NCI-H510A treated with DMSO at 0.1 percent for 48 hours (cell line): Measurements from ENCODE around the gene INPP5A.
"Not testable (repeated sequence)": the region's sequence is repeated elsewhere in the genome, so short reads cannot be mapped to it uniquely, and the experiment has no call there.

Source experiments
- DNase-seq: peaks from one replicate; lab custom pipeline; 2025; lab: John Stamatoyannopoulos, UW

INPP5A gene

DNA sequence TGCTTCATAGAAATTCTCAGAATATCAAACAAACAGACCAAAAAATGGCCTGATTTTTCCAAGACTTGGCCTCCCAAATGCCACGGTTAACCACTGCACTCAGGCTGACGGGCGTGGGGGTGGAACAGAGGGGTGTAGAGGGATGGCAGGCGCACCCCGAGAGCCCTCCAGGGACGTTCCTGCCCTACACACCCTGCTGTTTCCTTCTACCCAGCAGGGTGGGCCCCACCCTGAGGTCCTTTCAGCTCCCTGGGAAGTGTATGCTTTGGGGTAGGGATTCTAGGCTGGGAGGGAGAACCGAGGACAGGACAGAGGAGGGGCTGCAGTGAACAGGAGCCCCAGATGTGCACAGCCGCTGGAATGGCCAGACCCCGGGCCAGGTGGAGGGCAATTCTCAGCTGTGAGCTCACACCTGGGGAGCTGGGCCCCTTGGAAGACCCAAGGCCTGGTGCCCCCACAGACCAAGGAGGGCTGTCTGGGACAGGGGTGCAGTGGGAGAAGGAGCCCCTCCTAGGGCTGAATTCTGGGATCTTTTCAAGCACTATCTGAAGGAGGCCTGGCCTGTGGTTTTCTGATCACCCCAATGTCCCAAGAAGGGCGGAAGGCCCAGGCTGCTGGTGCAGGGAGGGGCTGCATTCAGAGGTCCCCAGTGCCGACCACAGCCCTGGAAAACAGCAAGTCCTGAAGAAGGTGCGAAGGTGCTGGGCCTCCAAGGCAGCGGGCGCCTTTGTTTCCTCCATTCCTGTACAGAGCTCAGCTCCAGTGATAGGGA lies 32.9 kb upstream of the INPP5A start:
- no peak for DNase-seq

GRCh38 chr10:132505546-132505945 lies 32.0 kb upstream of the INPP5A start:
- not testable (repeated sequence) for DNase-seq

- no peak for DNase-seq
Measured at GRCh38 chr10:132506711-132507408, 30.7 kb upstream of the INPP5A start.

- DNase-seq, result no peak
Measured at GRCh38 chr10:132507409-132507955, 30.1 kb upstream of the INPP5A start.

DNA sequence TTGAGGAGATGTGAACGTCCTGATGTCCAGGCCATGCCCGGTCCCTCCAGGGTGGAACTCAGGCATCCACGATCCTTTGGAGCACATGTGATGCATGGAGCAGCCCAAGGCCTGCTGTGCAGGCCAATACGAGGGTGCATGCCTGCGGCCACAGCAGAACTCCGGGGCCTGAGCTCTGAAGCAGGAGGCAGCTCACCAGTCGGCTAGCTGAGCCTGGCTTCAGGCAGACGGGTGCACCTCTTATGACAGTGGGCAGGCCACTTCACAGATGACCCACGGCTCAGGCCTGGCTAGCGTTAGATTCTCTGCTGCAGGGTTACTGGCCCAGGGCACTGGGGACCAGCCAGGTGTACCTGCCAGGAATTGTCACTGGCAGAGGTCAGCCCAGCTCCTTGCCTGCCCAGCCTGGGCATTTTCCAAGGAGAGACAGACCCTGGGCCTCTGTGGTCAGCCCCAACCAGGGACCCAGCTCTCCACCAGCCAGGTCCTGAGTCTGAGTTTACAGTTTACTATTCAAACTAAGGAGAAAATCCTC lies 29.6 kb upstream of the INPP5A start:
- no peak for DNase-seq

DNA sequence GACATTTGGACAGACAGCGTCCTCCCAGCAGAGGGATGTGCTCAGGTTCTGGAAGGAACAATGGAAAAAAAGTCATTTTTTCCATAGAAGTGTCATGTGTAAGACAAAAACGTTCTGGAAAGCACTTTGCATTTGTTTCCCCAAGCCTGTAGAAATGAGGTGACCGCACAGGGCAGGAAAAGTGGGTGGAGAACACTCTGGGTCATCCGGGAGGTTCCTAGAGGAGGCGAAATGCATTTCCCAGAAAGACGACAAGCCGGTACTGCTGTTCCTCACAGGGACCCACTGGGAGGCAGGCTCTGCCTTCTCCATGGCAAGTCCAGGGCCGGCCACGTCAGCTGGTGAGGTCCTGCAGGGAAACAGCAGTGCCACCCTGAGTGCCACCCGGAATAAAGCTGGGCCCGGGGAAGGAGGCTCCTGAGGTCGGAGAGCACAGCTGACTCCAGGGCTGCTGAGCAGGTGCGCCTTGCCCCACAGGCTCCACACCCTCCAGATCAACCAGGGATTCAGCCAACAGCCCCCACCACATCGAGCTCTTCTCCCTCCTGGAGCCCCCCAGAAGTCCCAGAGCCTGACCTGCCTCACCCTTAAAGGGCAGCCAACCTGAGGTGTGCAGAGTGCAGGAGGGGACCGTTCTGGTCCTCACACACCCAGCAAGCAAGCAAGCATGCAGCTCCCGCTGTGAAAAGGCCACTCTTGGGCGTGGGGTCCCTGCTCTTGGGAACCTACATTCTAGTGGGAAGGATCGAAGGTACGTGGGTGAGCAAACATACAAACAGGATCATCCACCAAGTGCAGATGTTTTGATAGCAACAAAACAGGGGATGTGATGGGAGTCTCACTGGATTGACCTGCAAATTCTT lies 28.8 kb upstream of the INPP5A start:
- no peak for DNase-seq

GRCh38 chr10:132509506-132510173 lies 27.9 kb upstream of the INPP5A start:
- DNase-seq, result no peak

DNA sequence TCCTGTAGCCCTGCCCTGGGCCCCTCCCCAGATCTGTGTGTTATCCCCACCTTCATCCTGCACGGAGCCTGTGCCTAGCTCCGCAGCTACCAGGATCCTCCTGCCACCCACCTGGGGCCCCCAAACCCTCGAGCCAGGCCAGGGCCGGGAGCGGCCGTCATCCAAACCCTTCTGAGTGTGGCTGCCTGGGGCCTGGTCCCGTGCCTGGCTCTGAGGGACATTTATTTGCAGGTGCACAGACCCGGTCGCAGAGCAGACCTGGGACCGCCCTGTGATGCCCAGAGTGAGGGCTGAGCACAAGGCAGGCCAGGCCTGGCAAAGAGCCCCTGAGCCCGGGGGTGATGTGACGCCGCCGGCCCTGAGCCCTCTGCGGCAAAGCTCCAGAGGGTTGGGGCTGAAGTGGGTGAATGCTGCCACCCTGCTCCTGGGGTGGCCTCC lies 27.4 kb upstream of the INPP5A start:
- DNase-seq, result no peak

GRCh38 chr10:132511121-132512051 lies 26.2 kb upstream of the INPP5A start:
- no peak for DNase-seq

- DNase-seq, result no peak
Measured at GRCh38 chr10:132512052-132512442, 25.5 kb upstream of the INPP5A start.

GRCh38 chr10:132512693-132513345 lies 24.8 kb upstream of the INPP5A start:
- no peak for DNase-seq

DNA sequence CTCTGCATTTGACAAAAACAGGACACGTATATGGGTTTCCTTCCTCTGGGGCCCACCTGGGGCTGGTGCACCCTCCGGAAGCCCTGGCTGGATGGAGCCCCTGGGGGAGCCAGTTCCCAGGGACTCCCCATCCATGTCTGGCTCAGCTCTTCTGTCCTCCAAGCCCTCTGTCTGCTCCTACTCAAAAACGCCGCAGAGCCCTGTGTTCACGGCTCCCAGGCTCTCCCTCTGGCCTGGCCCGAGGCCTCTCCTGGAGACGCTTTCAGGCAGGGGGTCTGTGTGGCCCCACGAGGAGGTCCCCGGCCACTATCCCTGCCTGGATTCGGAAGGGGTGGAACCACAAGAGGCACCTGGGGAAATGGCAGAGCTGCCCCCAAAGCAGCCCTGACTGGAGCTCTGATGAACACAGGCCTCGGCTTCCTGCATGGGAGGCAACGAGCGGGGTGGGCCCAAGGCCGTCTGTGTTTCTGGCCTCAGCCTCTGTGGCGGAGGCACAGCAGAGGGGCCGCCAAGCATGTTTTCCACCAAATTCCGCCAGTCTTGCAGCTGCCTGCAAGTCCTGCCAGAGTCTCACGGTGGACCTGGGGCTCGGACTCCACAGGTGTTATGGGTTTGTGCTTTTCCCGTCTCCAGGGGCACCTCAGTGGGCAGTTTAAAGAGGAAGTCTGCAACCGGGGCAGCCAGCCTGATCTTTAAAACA lies 22.6 kb upstream of the INPP5A start:
- DNase-seq, result no peak

DNA sequence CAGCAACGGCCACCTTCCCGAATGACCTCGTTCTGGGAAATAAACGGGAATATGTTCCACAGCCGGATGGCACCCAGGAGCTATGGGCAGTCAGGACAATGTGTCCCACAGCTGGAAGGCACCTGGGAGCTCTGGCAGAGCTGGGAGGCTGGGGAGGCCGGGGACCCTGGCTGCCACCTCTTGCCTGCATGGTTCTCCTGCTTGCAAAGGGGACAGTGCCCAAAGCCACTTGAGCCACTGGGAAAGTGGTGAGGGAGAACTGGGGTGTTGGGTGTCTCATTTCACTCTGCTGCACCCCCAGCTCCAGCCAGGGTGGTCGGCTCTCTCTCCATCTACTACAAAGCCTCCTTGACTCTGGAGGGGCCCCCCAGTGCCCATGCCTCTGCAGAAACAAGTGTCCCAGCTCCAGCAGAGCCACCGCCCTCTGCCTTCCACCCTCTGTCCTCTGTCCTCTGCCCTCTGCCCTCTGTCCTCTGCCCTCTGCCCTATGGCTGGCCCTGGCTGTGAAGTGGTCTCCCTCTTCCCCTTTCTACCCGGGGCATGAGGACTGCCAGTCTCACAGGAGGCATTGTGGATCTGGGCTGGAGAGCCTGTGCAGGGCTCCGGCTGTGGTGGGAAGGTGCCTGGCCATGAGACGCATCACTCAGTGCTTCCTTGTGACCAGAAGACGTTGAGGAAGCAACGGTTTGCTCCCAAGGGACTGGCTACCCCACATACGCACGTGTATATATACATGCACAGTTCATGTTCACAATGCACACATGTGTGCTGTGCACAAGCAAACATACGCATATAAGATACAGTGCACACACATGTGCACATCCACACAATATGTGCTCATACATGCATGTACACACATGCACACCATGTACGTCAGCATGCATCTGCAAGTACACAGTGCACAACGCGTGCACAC lies 21.5 kb upstream of the INPP5A start:
- DNase-seq, result no peak

- DNase-seq, result no peak
Measured at GRCh38 chr10:132516771-132517725, 20.5 kb upstream of the INPP5A start.

GRCh38 chr10:132517951-132518521 lies 19.6 kb upstream of the INPP5A start:
- no peak for DNase-seq

GRCh38 chr10:132518572-132519381 lies 18.8 kb upstream of the INPP5A start:
- no peak for DNase-seq
